ENCODE measurements around the gene SMG1. TPM values are rescaled to one million over a fixed set of nuclear protein-coding genes. Genes with fewer than 3 reads are reported as not detected.
A peak's percentile ranks its signal among the peaks of the same experiment; 100 is the strongest.

Gene SMG1
- total and polyA plus RNA-seq, 2 of the 13 experiments (the other 11 are each of a cell fraction or from before 2014, with no cell fraction given) = 48.7 to 53.7 TPM

DNA sequence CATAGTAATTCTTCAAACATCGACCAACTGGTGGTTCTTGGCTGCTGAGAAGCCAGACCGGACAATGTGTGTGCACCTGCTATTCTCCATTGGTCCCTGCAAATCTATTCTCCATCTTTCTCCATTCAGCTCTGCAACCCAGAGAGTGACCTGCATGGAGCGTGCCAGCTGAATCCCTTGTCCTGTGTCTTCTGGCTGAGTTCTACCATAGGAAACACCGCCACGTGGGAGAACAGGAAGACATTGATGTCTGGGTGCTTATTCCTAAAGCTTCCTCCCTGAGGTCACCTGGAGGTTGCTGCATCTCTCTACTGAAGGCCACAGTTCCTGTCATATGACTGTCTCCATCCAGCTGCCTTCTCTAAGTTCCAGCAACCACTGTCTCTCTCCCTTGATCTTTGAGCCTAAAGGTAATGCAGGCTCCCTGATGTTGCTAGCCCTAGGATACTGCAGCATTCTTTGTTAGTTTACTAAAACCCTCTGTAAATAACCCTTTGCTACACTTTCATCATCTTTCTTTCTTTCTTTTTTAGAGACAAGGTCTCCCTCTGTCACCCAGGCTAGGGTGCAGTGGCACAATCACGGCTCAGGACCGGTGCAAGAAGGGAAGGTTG is 10.6 kb upstream of the SMG1 start (continued):
- TF ChIP-seq, protein P1, sequence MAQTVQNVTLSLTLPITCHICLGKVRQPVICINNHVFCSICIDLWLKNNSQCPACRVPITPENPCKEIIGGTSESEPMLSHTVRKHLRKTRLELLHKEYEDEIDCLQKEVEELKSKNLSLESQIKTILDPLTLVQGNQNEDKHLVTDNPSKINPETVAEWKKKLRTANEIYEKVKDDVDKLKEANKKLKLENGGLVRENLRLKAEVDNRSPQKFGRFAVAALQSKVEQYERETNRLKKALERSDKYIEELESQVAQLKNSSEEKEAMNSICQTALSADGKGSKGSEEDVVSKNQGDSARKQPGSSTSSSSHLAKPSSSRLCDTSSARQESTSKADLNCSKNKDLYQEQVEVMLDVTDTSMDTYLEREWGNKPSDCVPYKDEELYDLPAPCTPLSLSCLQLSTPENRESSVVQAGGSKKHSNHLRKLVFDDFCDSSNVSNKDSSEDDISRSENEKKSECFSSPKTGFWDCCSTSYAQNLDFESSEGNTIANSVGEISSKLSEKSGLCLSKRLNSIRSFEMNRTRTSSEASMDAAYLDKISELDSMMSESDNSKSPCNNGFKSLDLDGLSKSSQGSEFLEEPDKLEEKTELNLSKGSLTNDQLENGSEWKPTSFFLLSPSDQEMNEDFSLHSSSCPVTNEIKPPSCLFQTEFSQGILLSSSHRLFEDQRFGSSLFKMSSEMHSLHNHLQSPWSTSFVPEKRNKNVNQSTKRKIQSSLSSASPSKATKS (CRISPR knock-in tag; IDR thresholded peaks at IDR 0.05) = no peak
- TF ChIP-seq, protein P2, sequence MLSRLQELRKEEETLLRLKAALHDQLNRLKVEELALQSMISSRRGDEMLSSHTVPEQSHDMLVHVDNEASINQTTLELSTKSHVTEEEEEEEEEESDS (CRISPR knock-in tag; IDR thresholded peaks at IDR 0.05; ENCODE audit: borderline replicate concordance) = no peak
- no peak for TF ChIP-seq ZNF720 (CRISPR knock-in tag; IDR thresholded peaks at IDR 0.05)
- TF ChIP-seq, protein P3, sequence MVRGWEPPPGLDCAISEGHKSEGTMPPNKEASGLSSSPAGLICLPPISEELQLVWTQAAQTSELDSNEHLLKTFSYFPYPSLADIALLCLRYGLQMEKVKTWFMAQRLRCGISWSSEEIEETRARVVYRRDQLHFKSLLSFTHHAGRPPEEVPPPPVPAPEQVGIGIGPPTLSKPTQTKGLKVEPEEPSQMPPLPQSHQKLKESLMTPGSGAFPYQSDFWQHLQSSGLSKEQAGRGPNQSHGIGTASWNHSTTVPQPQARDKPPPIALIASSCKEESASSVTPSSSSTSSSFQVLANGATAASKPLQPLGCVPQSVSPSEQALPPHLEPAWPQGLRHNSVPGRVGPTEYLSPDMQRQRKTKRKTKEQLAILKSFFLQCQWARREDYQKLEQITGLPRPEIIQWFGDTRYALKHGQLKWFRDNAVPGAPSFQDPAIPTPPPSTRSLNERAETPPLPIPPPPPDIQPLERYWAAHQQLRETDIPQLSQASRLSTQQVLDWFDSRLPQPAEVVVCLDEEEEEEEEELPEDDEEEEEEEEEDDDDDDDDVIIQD (CRISPR knock-in tag; IDR thresholded peaks at IDR 0.05; ENCODE audit: low read depth) = peak; percentile 68
- TF ChIP-seq RCOR2 (CRISPR knock-in tag; IDR thresholded peaks at IDR 0.05) = peak; percentile 92
- no peak for TF ChIP-seq NONO (IDR thresholded peaks at IDR 0.05)
- no peak for TF ChIP-seq NONO (CRISPR knock-in tag; conservative IDR thresholded peaks at IDR 0.05)
- TF ChIP-seq, protein P4, sequence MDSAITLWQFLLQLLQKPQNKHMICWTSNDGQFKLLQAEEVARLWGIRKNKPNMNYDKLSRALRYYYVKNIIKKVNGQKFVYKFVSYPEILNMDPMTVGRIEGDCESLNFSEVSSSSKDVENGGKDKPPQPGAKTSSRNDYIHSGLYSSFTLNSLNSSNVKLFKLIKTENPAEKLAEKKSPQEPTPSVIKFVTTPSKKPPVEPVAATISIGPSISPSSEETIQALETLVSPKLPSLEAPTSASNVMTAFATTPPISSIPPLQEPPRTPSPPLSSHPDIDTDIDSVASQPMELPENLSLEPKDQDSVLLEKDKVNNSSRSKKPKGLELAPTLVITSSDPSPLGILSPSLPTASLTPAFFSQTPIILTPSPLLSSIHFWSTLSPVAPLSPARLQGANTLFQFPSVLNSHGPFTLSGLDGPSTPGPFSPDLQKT (CRISPR knock-in tag; IDR thresholded peaks at IDR 0.05; ENCODE audit: borderline replicate concordance) = no peak
- 0 out of 2 replicates have a peak, but pooled peaks have one; percentile 26 for TF ChIP-seq TRIM24 (CRISPR knock-in tag; IDR thresholded peaks at IDR 0.05)
- TF ChIP-seq NFYC (CRISPR knock-in tag; IDR thresholded peaks at IDR 0.05) = no peak
- TF ChIP-seq SP5 (CRISPR knock-in tag; IDR thresholded peaks at IDR 0.05; ENCODE audit: borderline replicate concordance, low read depth) = 0 out of 2 replicates have a peak, but pooled peaks have one; percentile 40
- TF ChIP-seq ZNF292 (CRISPR knock-in tag; IDR thresholded peaks at IDR 0.05; ENCODE audit: borderline replicate concordance, low read depth) = peak; percentile 73; the same call in 1 of the 2 replicates
- TF ChIP-seq HNF4G (IDR thresholded peaks at IDR 0.05; ENCODE audit: borderline replicate concordance, low read depth, low read length) = peak; percentile 77
- TF ChIP-seq HNF4G (CRISPR knock-in tag; IDR thresholded peaks at IDR 0.05; ENCODE audit: borderline replicate concordance, low read depth) = peak; percentile 72; the same call in 1 of the 2 replicates
- TF ChIP-seq ZBTB21 (CRISPR knock-in tag; IDR thresholded peaks at IDR 0.05) = no peak
- no peak for TF ChIP-seq KLF6 (CRISPR knock-in tag; IDR thresholded peaks at IDR 0.05)
- TF ChIP-seq, protein P5, sequence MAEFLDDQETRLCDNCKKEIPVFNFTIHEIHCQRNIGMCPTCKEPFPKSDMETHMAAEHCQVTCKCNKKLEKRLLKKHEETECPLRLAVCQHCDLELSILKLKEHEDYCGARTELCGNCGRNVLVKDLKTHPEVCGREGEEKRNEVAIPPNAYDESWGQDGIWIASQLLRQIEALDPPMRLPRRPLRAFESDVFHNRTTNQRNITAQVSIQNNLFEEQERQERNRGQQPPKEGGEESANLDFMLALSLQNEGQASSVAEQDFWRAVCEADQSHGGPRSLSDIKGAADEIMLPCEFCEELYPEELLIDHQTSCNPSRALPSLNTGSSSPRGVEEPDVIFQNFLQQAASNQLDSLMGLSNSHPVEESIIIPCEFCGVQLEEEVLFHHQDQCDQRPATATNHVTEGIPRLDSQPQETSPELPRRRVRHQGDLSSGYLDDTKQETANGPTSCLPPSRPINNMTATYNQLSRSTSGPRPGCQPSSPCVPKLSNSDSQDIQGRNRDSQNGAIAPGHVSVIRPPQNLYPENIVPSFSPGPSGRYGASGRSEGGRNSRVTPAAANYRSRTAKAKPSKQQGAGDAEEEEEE (CRISPR knock-in tag; IDR thresholded peaks at IDR 0.05; ENCODE audit: borderline replicate concordance) = no peak; the same call in 1 of the 2 replicates
- TF ChIP-seq ZNF841 (CRISPR knock-in tag; IDR thresholded peaks at IDR 0.05; ENCODE audit: borderline replicate concordance) = no peak
- TF ChIP-seq ZNF354B (CRISPR knock-in tag; IDR thresholded peaks at IDR 0.05) = no peak
- TF ChIP-seq SRF (IDR thresholded peaks at IDR 0.05; ENCODE audit: low read depth, low read length) = no peak
- TF ChIP-seq TEAD2 (CRISPR knock-in tag; IDR thresholded peaks at IDR 0.05) = no peak
- TF ChIP-seq ZNF749 (CRISPR knock-in tag; IDR thresholded peaks at IDR 0.05; ENCODE audit: borderline replicate concordance) = no peak
